HEK293 (cell line): ENCODE data around the gene COLQ.

ENCODE experiments used
- CTCF ChIA-PET: fragments of 350-600 bp; formaldehyde crosslinking; extraction: SDS; loops from one replicate; lab custom pipeline; 2021; ENCODE audit warnings: antibody characterized with exemption; lab: Yijun Ruan, JAX
- POLR2A ChIA-PET: fragments of 300-600 bp; formaldehyde crosslinking; extraction: SDS; loops from one replicate; lab custom pipeline; 2020; ENCODE audit warnings: antibody characterized with exemption, inconsistent platforms; lab: Yijun Ruan, JAX
- H3K27ac ChIP-seq: fragments of 200-500 bp; sonication (Bioruptor generic); 2 replicates; pipeline ENCODE4 v1.5.1; 2014; ENCODE audit warnings: low read depth, low read length, control low read depth, inconsistent platforms; ENCODE audit errors: extremely low read depth
- H3K36me3 ChIP-seq, 2 experiments: fragments of 200-500 bp in 1 of 2; sonication (Bioruptor generic) in 1 of 2; 1 replicate in 1 of 2; 2 replicates in 1 of 2; pipeline ENCODE4 v1.5.1; 2014 to 2017; ENCODE audit warnings: inconsistent platforms in 2 of 2, low read length in 2 of 2; ENCODE audit not compliant: control insufficient read depth in 2 of 2, insufficient read depth in 1 of 2
- H3K4me1 ChIP-seq: fragments of 200-500 bp; sonication (Bioruptor generic); 2 replicates; pipeline ENCODE4 v1.5.1; 2014; ENCODE audit warnings: mild to moderate bottlenecking, low read length, inconsistent platforms; ENCODE audit not compliant: control insufficient read depth, insufficient read depth
- H3K4me3 ChIP-seq: 2 replicates; pipeline ENCODE4 v1.5.1; 2011; ENCODE audit warnings: low read depth, mild to moderate bottlenecking, control low read depth, low read length, moderate library complexity
- H3K9me3 ChIP-seq: fragments of 200-500 bp; sonication (Bioruptor generic); 2 replicates; pipeline ENCODE4 v1.5.1; 2014; ENCODE audit warnings: low read depth, low read length, inconsistent platforms; ENCODE audit not compliant: control insufficient read depth, insufficient read depth
- RBAK ChIP-seq: fragments of 450-650 bp; formaldehyde crosslinking; IDR thresholded peaks from 2 replicates; pipeline ENCODE4 v1.5.1; 2016; ENCODE audit warnings: missing biosample characterization, missing genetic modification characterization
- SCRT2 ChIP-seq: fragments of 450-650 bp; formaldehyde crosslinking; IDR thresholded peaks from 2 replicates; pipeline ENCODE4 v1.5.1; 2016; ENCODE audit warnings: missing biosample characterization, missing genetic modification characterization
- SETDB1 ChIP-seq: IDR thresholded peaks from one replicate; pipeline ENCODE4 v1.6.1; 2017; ENCODE audit warnings: mild to moderate bottlenecking, low read length, moderate library complexity, mixed read lengths; ENCODE audit not compliant: insufficient read length
- TCF7L2 ChIP-seq: IDR thresholded peaks from 2 replicates; pipeline ENCODE4 v1.6.1; 2011; ENCODE audit warnings: low read depth, mild to moderate bottlenecking, inconsistent platforms, low read length, moderate library complexity, borderline replicate concordance
- ZNF16 ChIP-seq: fragments of 450-650 bp; formaldehyde crosslinking; IDR thresholded peaks from 2 replicates; pipeline ENCODE4 v1.5.1; 2016; ENCODE audit warnings: low read depth, missing biosample characterization, missing genetic modification characterization
- ZNF404 ChIP-seq: fragments of 450-650 bp; formaldehyde crosslinking; IDR thresholded peaks from 2 replicates; pipeline ENCODE4 v1.5.1; 2017; ENCODE audit warnings: missing biosample characterization, missing genetic modification characterization
- ZNF596 ChIP-seq: fragments of 450-650 bp; IDR thresholded peaks from 2 replicates; pipeline ENCODE4 v1.5.0; 2018; ENCODE audit warnings: missing biosample characterization, mild to moderate bottlenecking, missing genetic modification characterization, moderate library complexity
- ZNF623 ChIP-seq: fragments of 450-650 bp; formaldehyde crosslinking; IDR thresholded peaks from 2 replicates; pipeline ENCODE4 v1.5.1; 2016; ENCODE audit warnings: missing biosample characterization, missing genetic modification characterization
- ZNF660 ChIP-seq: fragments of 450-650 bp; IDR thresholded peaks from 2 replicates; pipeline ENCODE4 v1.5.1; 2018; ENCODE audit warnings: missing biosample characterization, mild to moderate bottlenecking, missing genetic modification characterization
- ZNF785 ChIP-seq: fragments of 450-650 bp; formaldehyde crosslinking; IDR thresholded peaks from 2 replicates; pipeline ENCODE4 v1.5.1; 2016; ENCODE audit warnings: missing biosample characterization, missing genetic modification characterization
- TF ChIP-seq, protein P1 (sequence below): fragments of 450-650 bp; formaldehyde crosslinking; IDR thresholded peaks from 2 replicates; pipeline ENCODE4 v1.5.1; 2016; ENCODE audit warnings: missing biosample characterization, missing genetic modification characterization
- TF ChIP-seq, protein P2 (sequence below): fragments of 450-650 bp; formaldehyde crosslinking; IDR thresholded peaks from 2 replicates; pipeline ENCODE4 v1.5.1; 2016; ENCODE audit warnings: missing biosample characterization, missing genetic modification characterization
- TF ChIP-seq, protein P3 (sequence below): fragments of 450-650 bp; formaldehyde crosslinking; conservative IDR thresholded peaks from 2 replicates; pipeline ENCODE4 v1.5.1; 2016; ENCODE audit warnings: low read depth, missing biosample characterization, missing genetic modification characterization
- TF ChIP-seq, protein P4 (sequence below): fragments of 450-650 bp; formaldehyde crosslinking; IDR thresholded peaks from 2 replicates; pipeline ENCODE4 v1.5.1; 2017; ENCODE audit warnings: missing biosample characterization, missing genetic modification characterization
- TF ChIP-seq, protein P5 (sequence below): fragments of 450-650 bp; formaldehyde crosslinking; IDR thresholded peaks from 2 replicates; pipeline ENCODE4 v1.5.1; 2016; ENCODE audit warnings: missing biosample characterization, missing genetic modification characterization

COLQ gene

DNA sequence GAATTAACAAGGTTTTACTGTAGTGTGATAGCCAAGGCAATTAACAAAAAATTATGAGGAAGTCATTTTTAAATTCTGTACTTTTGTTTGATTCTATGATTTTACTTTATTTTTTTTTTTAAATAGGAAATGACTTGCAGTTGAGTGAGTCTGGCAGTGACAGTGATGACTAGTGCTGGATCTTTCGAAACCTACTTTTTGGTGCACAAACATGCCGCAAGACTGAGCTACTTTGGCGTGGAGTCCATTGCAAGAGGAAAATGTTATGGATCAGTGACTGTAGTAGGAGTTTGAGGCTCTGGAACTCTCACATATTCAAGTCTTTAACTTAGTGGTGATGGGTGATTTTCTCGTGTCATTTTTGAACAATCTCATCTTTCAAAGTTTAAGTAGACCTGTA, 82.5 kb downstream of the COLQ start (continued):
- TF ChIP-seq, protein P1, sequence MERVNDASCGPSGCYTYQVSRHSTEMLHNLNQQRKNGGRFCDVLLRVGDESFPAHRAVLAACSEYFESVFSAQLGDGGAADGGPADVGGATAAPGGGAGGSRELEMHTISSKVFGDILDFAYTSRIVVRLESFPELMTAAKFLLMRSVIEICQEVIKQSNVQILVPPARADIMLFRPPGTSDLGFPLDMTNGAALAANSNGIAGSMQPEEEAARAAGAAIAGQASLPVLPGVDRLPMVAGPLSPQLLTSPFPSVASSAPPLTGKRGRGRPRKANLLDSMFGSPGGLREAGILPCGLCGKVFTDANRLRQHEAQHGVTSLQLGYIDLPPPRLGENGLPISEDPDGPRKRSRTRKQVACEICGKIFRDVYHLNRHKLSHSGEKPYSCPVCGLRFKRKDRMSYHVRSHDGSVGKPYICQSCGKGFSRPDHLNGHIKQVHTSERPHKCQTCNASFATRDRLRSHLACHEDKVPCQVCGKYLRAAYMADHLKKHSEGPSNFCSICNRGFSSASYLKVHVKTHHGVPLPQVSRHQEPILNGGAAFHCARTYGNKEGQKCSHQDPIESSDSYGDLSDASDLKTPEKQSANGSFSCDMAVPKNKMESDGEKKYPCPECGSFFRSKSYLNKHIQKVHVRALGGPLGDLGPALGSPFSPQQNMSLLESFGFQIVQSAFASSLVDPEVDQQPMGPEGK (tag by site-specific recombination) = no peak
- no peak for TF ChIP-seq RBAK (tag by site-specific recombination)
- no peak for TF ChIP-seq SETDB1
- TF ChIP-seq, all 188 proteins: peak for 0

DNA sequence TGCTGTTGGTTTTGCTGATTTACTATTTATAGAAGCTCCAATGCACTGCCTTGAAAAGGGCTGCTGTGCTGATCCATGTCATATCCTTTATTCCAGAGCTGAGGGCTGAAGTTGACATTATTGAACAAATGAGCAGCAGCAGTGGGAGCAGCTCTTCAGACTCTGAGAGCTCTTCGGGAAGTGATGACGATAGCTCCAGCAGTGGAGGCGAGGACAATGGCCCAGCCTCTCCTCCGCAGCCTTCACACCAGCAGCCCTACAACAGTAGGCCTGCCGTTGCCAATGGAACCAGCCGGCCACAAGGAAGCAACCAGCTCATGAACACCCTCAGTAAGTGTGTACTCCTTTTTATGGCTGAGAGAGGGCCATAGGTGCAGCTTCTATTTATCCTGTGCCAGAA, 85.3 kb downstream of the COLQ start:
- no peaks in the 10 kb centered on the region for H3K9me3 ChIP-seq
- H3K4me1 ChIP-seq = no peaks in the 10 kb centered on the region
- TF ChIP-seq, protein P2, sequence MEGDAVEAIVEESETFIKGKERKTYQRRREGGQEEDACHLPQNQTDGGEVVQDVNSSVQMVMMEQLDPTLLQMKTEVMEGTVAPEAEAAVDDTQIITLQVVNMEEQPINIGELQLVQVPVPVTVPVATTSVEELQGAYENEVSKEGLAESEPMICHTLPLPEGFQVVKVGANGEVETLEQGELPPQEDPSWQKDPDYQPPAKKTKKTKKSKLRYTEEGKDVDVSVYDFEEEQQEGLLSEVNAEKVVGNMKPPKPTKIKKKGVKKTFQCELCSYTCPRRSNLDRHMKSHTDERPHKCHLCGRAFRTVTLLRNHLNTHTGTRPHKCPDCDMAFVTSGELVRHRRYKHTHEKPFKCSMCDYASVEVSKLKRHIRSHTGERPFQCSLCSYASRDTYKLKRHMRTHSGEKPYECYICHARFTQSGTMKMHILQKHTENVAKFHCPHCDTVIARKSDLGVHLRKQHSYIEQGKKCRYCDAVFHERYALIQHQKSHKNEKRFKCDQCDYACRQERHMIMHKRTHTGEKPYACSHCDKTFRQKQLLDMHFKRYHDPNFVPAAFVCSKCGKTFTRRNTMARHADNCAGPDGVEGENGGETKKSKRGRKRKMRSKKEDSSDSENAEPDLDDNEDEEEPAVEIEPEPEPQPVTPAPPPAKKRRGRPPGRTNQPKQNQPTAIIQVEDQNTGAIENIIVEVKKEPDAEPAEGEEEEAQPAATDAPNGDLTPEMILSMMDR (tag by site-specific recombination) = no peak
- TF ChIP-seq SCRT2 (tag by site-specific recombination) (no peak), ZNF623 (tag by site-specific recombination) (no peak), TCF7L2 (no peak), ZNF596 (no peak), ZNF404 (tag by site-specific recombination) (no peak), ZNF16 (tag by site-specific recombination) (no peak), ZNF785 (tag by site-specific recombination) (no peak)
- TF ChIP-seq, protein P3, sequence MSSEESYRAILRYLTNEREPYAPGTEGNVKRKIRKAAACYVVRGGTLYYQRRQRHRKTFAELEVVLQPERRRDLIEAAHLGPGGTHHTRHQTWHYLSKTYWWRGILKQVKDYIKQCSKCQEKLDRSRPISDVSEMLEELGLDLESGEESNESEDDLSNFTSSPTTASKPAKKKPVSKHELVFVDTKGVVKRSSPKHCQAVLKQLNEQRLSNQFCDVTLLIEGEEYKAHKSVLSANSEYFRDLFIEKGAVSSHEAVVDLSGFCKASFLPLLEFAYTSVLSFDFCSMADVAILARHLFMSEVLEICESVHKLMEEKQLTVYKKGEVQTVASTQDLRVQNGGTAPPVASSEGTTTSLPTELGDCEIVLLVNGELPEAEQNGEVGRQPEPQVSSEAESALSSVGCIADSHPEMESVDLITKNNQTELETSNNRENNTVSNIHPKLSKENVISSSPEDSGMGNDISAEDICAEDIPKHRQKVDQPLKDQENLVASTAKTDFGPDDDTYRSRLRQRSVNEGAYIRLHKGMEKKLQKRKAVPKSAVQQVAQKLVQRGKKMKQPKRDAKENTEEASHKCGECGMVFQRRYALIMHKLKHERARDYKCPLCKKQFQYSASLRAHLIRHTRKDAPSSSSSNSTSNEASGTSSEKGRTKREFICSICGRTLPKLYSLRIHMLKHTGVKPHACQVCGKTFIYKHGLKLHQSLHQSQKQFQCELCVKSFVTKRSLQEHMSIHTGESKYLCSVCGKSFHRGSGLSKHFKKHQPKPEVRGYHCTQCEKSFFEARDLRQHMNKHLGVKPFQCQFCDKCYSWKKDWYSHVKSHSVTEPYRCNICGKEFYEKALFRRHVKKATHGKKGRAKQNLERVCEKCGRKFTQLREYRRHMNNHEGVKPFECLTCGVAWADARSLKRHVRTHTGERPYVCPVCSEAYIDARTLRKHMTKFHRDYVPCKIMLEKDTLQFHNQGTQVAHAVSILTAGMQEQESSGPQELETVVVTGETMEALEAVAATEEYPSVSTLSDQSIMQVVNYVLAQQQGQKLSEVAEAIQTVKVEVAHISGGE = no peak
- TF ChIP-seq, protein P4, sequence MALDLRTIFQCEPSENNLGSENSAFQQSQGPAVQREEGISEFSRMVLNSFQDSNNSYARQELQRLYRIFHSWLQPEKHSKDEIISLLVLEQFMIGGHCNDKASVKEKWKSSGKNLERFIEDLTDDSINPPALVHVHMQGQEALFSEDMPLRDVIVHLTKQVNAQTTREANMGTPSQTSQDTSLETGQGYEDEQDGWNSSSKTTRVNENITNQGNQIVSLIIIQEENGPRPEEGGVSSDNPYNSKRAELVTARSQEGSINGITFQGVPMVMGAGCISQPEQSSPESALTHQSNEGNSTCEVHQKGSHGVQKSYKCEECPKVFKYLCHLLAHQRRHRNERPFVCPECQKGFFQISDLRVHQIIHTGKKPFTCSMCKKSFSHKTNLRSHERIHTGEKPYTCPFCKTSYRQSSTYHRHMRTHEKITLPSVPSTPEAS (tag by site-specific recombination) = no peak
- ChIA-PET POLR2A (no interaction called here), CTCF (interaction anchor here (1.4 kb wide), 1 partner anchor 99 kb away, joined by 3 read pairs; no protein-coding TSS in a partner anchor)
- no peak overlapping the region for H3K4me3 ChIP-seq
- peaks cover 74 to 95% of the 10 kb centered on the region in 2 experiments for H3K36me3 ChIP-seq
- H3K27ac ChIP-seq = no peak overlapping the region

DNA sequence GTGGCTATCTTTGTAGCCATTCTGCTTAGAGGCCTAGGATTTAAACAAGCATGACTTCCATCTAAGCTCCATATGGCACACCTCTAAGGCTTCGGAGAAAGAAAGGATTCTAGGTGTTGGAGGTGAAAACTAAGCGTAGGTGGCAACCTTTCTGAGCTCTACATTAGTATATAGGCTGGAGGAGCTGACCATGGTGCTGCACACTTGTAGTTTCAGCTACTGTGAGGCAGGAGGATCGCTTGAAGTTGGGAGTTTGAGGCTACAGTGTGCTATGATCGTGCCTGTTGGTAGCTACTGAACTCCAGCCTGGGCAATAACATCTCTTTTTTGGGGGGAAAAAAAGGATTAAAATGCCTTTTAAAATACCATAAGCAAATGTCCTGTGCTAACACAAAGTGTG, 86.8 kb downstream of the COLQ start:
- ChIA-PET POLR2A (interaction anchor here (0.9 kb wide), 1 partner anchor 10 kb away, joined by 3 read pairs; no protein-coding TSS in a partner anchor), CTCF (no interaction called here)
- Histone ChIP-seq H3K4me1 (no peaks in the 10 kb centered on the region), H3K9me3 (no peaks in the 10 kb centered on the region), H3K4me3 (no peak overlapping the region), H3K27ac (no peak overlapping the region), H3K36me3 (peaks cover 64 to 91% of the 10 kb centered on the region in 2 experiments)
- TF ChIP-seq, protein P5, sequence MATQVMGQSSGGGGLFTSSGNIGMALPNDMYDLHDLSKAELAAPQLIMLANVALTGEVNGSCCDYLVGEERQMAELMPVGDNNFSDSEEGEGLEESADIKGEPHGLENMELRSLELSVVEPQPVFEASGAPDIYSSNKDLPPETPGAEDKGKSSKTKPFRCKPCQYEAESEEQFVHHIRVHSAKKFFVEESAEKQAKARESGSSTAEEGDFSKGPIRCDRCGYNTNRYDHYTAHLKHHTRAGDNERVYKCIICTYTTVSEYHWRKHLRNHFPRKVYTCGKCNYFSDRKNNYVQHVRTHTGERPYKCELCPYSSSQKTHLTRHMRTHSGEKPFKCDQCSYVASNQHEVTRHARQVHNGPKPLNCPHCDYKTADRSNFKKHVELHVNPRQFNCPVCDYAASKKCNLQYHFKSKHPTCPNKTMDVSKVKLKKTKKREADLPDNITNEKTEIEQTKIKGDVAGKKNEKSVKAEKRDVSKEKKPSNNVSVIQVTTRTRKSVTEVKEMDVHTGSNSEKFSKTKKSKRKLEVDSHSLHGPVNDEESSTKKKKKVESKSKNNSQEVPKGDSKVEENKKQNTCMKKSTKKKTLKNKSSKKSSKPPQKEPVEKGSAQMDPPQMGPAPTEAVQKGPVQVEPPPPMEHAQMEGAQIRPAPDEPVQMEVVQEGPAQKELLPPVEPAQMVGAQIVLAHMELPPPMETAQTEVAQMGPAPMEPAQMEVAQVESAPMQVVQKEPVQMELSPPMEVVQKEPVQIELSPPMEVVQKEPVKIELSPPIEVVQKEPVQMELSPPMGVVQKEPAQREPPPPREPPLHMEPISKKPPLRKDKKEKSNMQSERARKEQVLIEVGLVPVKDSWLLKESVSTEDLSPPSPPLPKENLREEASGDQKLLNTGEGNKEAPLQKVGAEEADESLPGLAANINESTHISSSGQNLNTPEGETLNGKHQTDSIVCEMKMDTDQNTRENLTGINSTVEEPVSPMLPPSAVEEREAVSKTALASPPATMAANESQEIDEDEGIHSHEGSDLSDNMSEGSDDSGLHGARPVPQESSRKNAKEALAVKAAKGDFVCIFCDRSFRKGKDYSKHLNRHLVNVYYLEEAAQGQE = peak; percentile 91
- no peak for TF ChIP-seq ZNF660 (tag by site-specific recombination)
